Measurements from ENCODE around the gene ANKRD52.
A peak's percentile ranks its signal among the peaks of the same experiment; 100 is the strongest.
"Not testable (repeated sequence)": the region's sequence is repeated elsewhere in the genome, so short reads cannot be mapped to it uniquely, and the experiment has no call there.

ANKRD52 gene

GRCh38 chr12:56208006-56208405, 50.2 kb downstream of the ANKRD52 start:
- DNase-seq (ENCODE audit: low read depth) = no peak

- DNase-seq (ENCODE audit: low read depth) = peak; percentile 16
Measured at GRCh38 chr12:56206452-56207166, 51.6 kb downstream of the ANKRD52 start.

GRCh38 chr12:56205445-56205844, 52.7 kb downstream of the ANKRD52 start:
- no peak for DNase-seq (ENCODE audit: low read depth)

- DNase-seq (ENCODE audit: low read depth) = no peak
Measured at GRCh38 chr12:56204275-56204674, 53.9 kb downstream of the ANKRD52 start.

GRCh38 chr12:56202838-56203237, 55.3 kb downstream of the ANKRD52 start:
- DNase-seq (ENCODE audit: low read depth) = no peak

- no peak for DNase-seq (ENCODE audit: low read depth)
Measured at GRCh38 chr12:56202366-56202765, 55.8 kb downstream of the ANKRD52 start.

- no peak for DNase-seq (ENCODE audit: low read depth)
Measured at GRCh38 chr12:56198836-56199235, 59.3 kb downstream of the ANKRD52 start.

- DNase-seq (ENCODE audit: low read depth) = no peak
Measured at GRCh38 chr12:56197921-56198635, 60.1 kb downstream of the ANKRD52 start.

- DNase-seq (ENCODE audit: low read depth) = not testable (repeated sequence)
Measured at GRCh38 chr12:56196818-56197550, 61.2 kb downstream of the ANKRD52 start.

- DNase-seq (ENCODE audit: low read depth) = peak; percentile 38
Measured at GRCh38 chr12:56193025-56193578, 65.1 kb downstream of the ANKRD52 start.

- DNase-seq (ENCODE audit: low read depth) = no peak
Measured at GRCh38 chr12:56192582-56192981, 65.6 kb downstream of the ANKRD52 start.

GRCh38 chr12:56190695-56191155, 67.5 kb downstream of the ANKRD52 start:
- no peak for DNase-seq (ENCODE audit: low read depth)

GRCh38 chr12:56189918-56190694, 68.1 kb downstream of the ANKRD52 start:
- peak; percentile 54 for DNase-seq (ENCODE audit: low read depth)

GRCh38 chr12:56189099-56189917, 68.9 kb downstream of the ANKRD52 start, which contains the start of gene SMARCC2:
Gene SMARCC2, minus strand, starts transcription at chr12:56189483. Its CDS starts 22 bp downstream, at chr12:56189461.
- DNase-seq (ENCODE audit: low read depth) = peak; percentile 78

- DNase-seq (ENCODE audit: low read depth) = no peak
Measured at GRCh38 chr12:56188778-56189098, 69.4 kb downstream of the ANKRD52 start.

- no peak for DNase-seq (ENCODE audit: low read depth)
Measured at GRCh38 chr12:56188131-56188777, 69.9 kb downstream of the ANKRD52 start.
